SK-N-SH treated with all-trans-retinoic acid at 6 μM for 48 hours (cell line): ENCODE results near the gene FCRL6.

Experiments
- ATAC-seq: fragments of 200-7000 bp; cut with Tn5 transposase; 3 replicates; pipeline ENCODE4 v1.9.1; 2020; ENCODE audit warnings: mild to moderate bottlenecking, moderate library complexity
- ARNTL ChIP-seq: fragments of 450-650 bp; formaldehyde crosslinking; IDR thresholded peaks from 2 replicates; pipeline ENCODE4 v1.5.0; 2020; ENCODE audit warnings: low read depth, mild to moderate bottlenecking, moderate library complexity, borderline replicate concordance
- BACH2 ChIP-seq: fragments of 250-450 bp; sonication (Bioruptor Pico); IDR thresholded peaks from 2 replicates; pipeline ENCODE4 v1.9.0; 2021; ENCODE audit warnings: mild to moderate bottlenecking, borderline replicate concordance
- CREB5 ChIP-seq: fragments of 250-450 bp; sonication (Bioruptor Pico); IDR thresholded peaks from 2 replicates; pipeline ENCODE4 v1.5.1; 2020; ENCODE audit warnings: low read depth, mild to moderate bottlenecking, moderate library complexity
- CSRNP3 ChIP-seq: fragments of 250-450 bp; sonication (Bioruptor Pico); IDR thresholded peaks from 2 replicates; pipeline ENCODE4 v1.5.1; 2021; ENCODE audit warnings: mild to moderate bottlenecking, moderate library complexity
- ESRRG ChIP-seq: fragments of 250-450 bp; sonication (Bioruptor Pico); IDR thresholded peaks from 2 replicates; pipeline ENCODE4 v1.6.1; 2021; ENCODE audit warnings: mild to moderate bottlenecking
- GLIS3 ChIP-seq: fragments of 250-450 bp; sonication (Bioruptor Pico); IDR thresholded peaks from 2 replicates; pipeline ENCODE4 v1.5.0; 2020; ENCODE audit warnings: mild to moderate bottlenecking, moderate library complexity
- ISL1 ChIP-seq: fragments of 250-450 bp; sonication (Bioruptor Pico); IDR thresholded peaks from 2 replicates; pipeline ENCODE4 v2.1.2; 2022; ENCODE audit warnings: mild to moderate bottlenecking, moderate library complexity
- OSR1 ChIP-seq: fragments of 250-450 bp; sonication (Bioruptor Pico); IDR thresholded peaks from 2 replicates; pipeline ENCODE4 v1.8.0; 2022; ENCODE audit warnings: moderate library complexity, mild to moderate bottlenecking, inconsistent platforms
- PATZ1 ChIP-seq: fragments of 250-450 bp; sonication (Bioruptor Pico); IDR thresholded peaks from 2 replicates; pipeline ENCODE4 v1.8.0; 2020; ENCODE audit warnings: mild to moderate bottlenecking, moderate library complexity, borderline replicate concordance
- PPARA ChIP-seq: fragments of 250-450 bp; sonication (Bioruptor Pico); IDR thresholded peaks from 2 replicates; pipeline ENCODE4 v1.5.0; 2020; ENCODE audit warnings: mild to moderate bottlenecking, borderline replicate concordance
- RARB ChIP-seq: fragments of 250-450 bp; sonication (Bioruptor Pico); IDR thresholded peaks from 2 replicates; pipeline ENCODE4 v1.8.0; 2021; ENCODE audit warnings: mild to moderate bottlenecking, moderate library complexity
- TOX ChIP-seq: fragments of 250-450 bp; sonication (Bioruptor Pico); IDR thresholded peaks from 2 replicates; pipeline ENCODE4 v1.8.0; 2021; ENCODE audit warnings: mild to moderate bottlenecking, moderate library complexity, borderline replicate concordance
- TSHZ2 ChIP-seq: fragments of 250-450 bp; sonication (Bioruptor Pico); IDR thresholded peaks from 2 replicates; pipeline ENCODE4 v1.5.0; 2020; ENCODE audit warnings: mild to moderate bottlenecking, moderate library complexity
- ZC3H10 ChIP-seq: fragments of 250-450 bp; sonication (Bioruptor Pico); IDR thresholded peaks from 2 replicates; pipeline ENCODE4 v1.5.1; 2021; ENCODE audit warnings: mild to moderate bottlenecking, moderate library complexity
- ZFP3 ChIP-seq: fragments of 250-450 bp; sonication (Bioruptor Pico); IDR thresholded peaks from 2 replicates; pipeline ENCODE4 v1.5.0; 2020; ENCODE audit warnings: mild to moderate bottlenecking, moderate library complexity
- ZFP30 ChIP-seq: fragments of 450-650 bp; formaldehyde crosslinking; IDR thresholded peaks from 2 replicates; pipeline ENCODE4 v1.5.0; 2022; ENCODE audit warnings: mild to moderate bottlenecking, moderate library complexity
- ZNF565 ChIP-seq: fragments of 450-650 bp; formaldehyde crosslinking; conservative IDR thresholded peaks from 2 replicates; pipeline ENCODE4 v1.5.0; 2020; ENCODE audit warnings: low read depth, mild to moderate bottlenecking, moderate library complexity

The FCRL6 gene

GRCh38 chr1:159862031-159862430 lies 59.9 kb downstream of the FCRL6 start:
- TF ChIP-seq BACH2 (CRISPR knock-in tag) (no peak), ZNF565 (no peak), TOX (CRISPR knock-in tag) (no peak), CREB5 (no peak), PPARA (CRISPR knock-in tag) (no peak), RARB (no peak), ESRRG (no peak)
- ATAC-seq: no peak

GRCh38 chr1:159862557-159862956 lies 60.4 kb downstream of the FCRL6 start, which contains the start of gene VSIG8:
Gene VSIG8, minus strand, starts transcription at chr1:159862657. Its CDS starts 136 bp downstream, at chr1:159862521.
- no peak for ATAC-seq
- TF ChIP-seq ZC3H10 (CRISPR knock-in tag) (no peak), TSHZ2 (CRISPR knock-in tag) (no peak), ESRRG (no peak), RARB (no peak), CSRNP3 (CRISPR knock-in tag) (no peak), OSR1 (CRISPR knock-in tag) (no peak), PATZ1 (CRISPR knock-in tag) (no peak), ISL1 (CRISPR knock-in tag) (no peak), ZFP3 (CRISPR knock-in tag) (no peak), BACH2 (CRISPR knock-in tag) (no peak), GLIS3 (CRISPR knock-in tag) (no peak), ZFP30 (CRISPR knock-in tag) (no peak), TOX (CRISPR knock-in tag) (no peak), ARNTL (CRISPR knock-in tag) (no peak)

- ATAC-seq: no peak
- TF ChIP-seq BACH2 (CRISPR knock-in tag) (no peak), GLIS3 (CRISPR knock-in tag) (no peak), RARB (no peak)
- TF ChIP-seq, all 23 proteins: peak for 0
Observed at GRCh38 chr1:159864262-159864661, 62.1 kb downstream of the FCRL6 start.
